Breast epithelium (tissue), 4 donors: ENCODE measurements around the gene IGSF11. TPM values are rescaled to one million over a fixed set of nuclear protein-coding genes. Genes with fewer than 3 reads are reported as not detected.
A peak's percentile ranks its signal among the peaks of the same experiment; 100 is the strongest.

Experiments
- DNase-seq, 2 donors: peaks; one replicate each; pipeline ENCODE4 v3.0.0-alpha.2; 2019; ENCODE audit warnings: low spot score in 2 of 2
- H3K27ac ChIP-seq, 2 donors: fragments of 200-600 bp; sonication (generic) in 1 of 2; one replicate each; pipeline ENCODE4 v1.5.1; 2016 to 2019; ENCODE audit warnings: mild to moderate bottlenecking in 1 of 2
- H3K27me3 ChIP-seq, 2 donors: fragments of 200-600 bp; sonication (generic) in 1 of 2; one replicate each; pipeline versions ENCODE4 v1.5.1 to v1.6.0; 2017 to 2019; ENCODE audit warnings: control low read depth in 1 of 2, mild to moderate bottlenecking in 1 of 2
- H3K36me3 ChIP-seq: fragments of 200-600 bp; one replicate; pipeline ENCODE4 v1.5.1; 2019
- H3K4me1 ChIP-seq, 2 donors: fragments of 200-600 bp; sonication (generic); one replicate each; pipeline ENCODE4 v1.5.1; 2016 to 2019; ENCODE audit warnings: control low read depth in 1 of 2
- H3K4me3 ChIP-seq, 3 donors: fragments of 200-600 bp; sonication (generic); 1 replicate in 2 of 3; 2 replicates in 1 of 3; pipeline ENCODE4 v1.5.1; 2016 to 2019; ENCODE audit warnings: mild to moderate bottlenecking in 3 of 3, moderate library complexity in 2 of 3
- H3K9me3 ChIP-seq, 2 donors: fragments of 200-600 bp; sonication (generic) in 1 of 2; one replicate each; pipeline ENCODE4 v1.5.1; 2016 to 2019; ENCODE audit warnings: control low read depth in 1 of 2
- POLR2A ChIP-seq: fragments of 450-650 bp; IDR thresholded peaks from one replicate; pipeline ENCODE4 v1.6.1; 2016; ENCODE audit warnings: antibody characterized with exemption, mild to moderate bottlenecking, moderate library complexity
- POLR2AphosphoS5 ChIP-seq, 3 donors: sonication (generic); formaldehyde crosslinking; IDR thresholded peaks; one replicate each; pipeline ENCODE4 v1.6.1; 2017; ENCODE audit warnings: antibody characterized with exemption in 3 of 3
- intact Hi-C: fragments of 100-400 bp; cut with DNase I; formaldehyde crosslinking; loops from one replicate; pipeline ENCODE4 v1.15.1; 2023; ENCODE audit warnings: low total_unique reads
- total RNA-seq, 3 donors: library from RNA; depleted of rRNA; stranded (reverse); fragments of >200 nt; gene quantifications; one replicate each; pipeline ENCODE4 v1.1.0, GENCODE V29; 2016
- TF ChIP-seq, protein P1 (sequence below), 3 donors: fragments of 450-650 bp; IDR thresholded peaks; one replicate each; pipeline ENCODE4 v1.5.1; 2016 to 2017; ENCODE audit warnings: antibody characterized with exemption in 3 of 3, mild to moderate bottlenecking in 3 of 3, moderate library complexity in 3 of 3

Gene IGSF11
- total RNA-seq, 3 donors from 2014 or later: under 0.01 to 1.9 (median 1.3) TPM

DNA sequence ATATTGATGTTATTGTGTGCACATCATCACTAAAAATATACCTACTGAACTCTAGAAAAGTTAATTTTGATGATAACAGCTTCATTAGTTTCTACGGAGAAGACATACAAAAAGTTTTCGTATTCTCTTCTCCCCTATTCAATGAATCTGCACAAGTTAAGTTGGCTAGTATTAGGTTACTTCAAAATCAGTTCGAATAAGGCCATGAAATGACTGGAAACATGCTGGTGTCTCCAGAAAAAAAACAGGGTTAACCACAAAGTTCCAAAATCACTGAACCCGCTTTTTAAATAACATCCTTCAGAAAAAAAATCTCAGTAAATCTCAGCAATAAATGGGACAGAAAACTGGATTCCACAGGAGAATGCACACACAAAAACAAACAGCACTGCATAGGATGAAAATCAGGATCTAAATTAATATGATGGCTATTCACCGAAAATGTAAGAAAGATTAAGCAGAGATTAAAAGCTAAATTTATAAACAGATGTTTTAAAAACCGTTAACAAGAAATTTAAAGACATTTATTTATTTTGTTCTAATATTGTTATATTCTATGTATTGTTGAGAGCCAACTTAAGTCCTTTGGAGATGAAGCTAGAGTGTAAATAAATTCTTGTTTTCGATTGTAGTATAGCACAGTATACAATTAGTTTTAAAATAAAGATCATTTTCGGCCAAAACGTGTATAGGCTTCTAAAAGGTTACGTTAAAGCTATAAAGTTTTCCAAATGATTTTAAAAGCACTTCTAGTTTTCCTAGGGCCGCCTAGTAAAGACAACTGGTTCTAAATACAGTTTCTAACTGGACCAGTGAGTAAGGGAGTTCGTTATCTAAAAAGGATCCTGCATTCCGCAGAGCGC is 1.0 kb downstream of the IGSF11 start:
- DNase-seq: no peak
- Histone ChIP-seq H3K27ac (no peak overlapping the region), H3K36me3 (no peaks in the 10 kb centered on the region), H3K9me3 (no peaks in the 10 kb centered on the region), H3K4me1 (no peaks in the 10 kb centered on the region), H3K4me3 (peak overlapping the region in 2 of 3 donors; percentile 61 to 79), H3K27me3 (peaks cover 0 to 7% of the 10 kb centered on the region in 2 donors)
- intact Hi-C loops: no loop called here
- TF ChIP-seq, protein P1, sequence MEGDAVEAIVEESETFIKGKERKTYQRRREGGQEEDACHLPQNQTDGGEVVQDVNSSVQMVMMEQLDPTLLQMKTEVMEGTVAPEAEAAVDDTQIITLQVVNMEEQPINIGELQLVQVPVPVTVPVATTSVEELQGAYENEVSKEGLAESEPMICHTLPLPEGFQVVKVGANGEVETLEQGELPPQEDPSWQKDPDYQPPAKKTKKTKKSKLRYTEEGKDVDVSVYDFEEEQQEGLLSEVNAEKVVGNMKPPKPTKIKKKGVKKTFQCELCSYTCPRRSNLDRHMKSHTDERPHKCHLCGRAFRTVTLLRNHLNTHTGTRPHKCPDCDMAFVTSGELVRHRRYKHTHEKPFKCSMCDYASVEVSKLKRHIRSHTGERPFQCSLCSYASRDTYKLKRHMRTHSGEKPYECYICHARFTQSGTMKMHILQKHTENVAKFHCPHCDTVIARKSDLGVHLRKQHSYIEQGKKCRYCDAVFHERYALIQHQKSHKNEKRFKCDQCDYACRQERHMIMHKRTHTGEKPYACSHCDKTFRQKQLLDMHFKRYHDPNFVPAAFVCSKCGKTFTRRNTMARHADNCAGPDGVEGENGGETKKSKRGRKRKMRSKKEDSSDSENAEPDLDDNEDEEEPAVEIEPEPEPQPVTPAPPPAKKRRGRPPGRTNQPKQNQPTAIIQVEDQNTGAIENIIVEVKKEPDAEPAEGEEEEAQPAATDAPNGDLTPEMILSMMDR (IDR thresholded peaks at IDR 0.05): no peak
- TF ChIP-seq POLR2AphosphoS5 (IDR thresholded peaks at IDR 0.05): no peak
- TF ChIP-seq POLR2A: no peak

- no peak overlapping the region for H3K27ac ChIP-seq
- TF ChIP-seq POLR2AphosphoS5 (IDR thresholded peaks at IDR 0.05) (no peak), POLR2A (no peak)
- TF ChIP-seq, protein P1 (IDR thresholded peaks at IDR 0.05): no peak
- H3K36me3 ChIP-seq: no peaks in the 10 kb centered on the region
- no peaks in the 10 kb centered on the region for H3K4me1 ChIP-seq
- DNase-seq: no peak
- H3K27me3 ChIP-seq: no peaks in the 10 kb centered on the region
- H3K9me3 ChIP-seq: no peaks in the 10 kb centered on the region
- H3K4me3 ChIP-seq: no peak overlapping the region
- intact Hi-C loops: no loop called here
These were observed 9.4 kb downstream of the IGSF11 start for GRCh38 chr3:119025171-119025795.

DNA sequence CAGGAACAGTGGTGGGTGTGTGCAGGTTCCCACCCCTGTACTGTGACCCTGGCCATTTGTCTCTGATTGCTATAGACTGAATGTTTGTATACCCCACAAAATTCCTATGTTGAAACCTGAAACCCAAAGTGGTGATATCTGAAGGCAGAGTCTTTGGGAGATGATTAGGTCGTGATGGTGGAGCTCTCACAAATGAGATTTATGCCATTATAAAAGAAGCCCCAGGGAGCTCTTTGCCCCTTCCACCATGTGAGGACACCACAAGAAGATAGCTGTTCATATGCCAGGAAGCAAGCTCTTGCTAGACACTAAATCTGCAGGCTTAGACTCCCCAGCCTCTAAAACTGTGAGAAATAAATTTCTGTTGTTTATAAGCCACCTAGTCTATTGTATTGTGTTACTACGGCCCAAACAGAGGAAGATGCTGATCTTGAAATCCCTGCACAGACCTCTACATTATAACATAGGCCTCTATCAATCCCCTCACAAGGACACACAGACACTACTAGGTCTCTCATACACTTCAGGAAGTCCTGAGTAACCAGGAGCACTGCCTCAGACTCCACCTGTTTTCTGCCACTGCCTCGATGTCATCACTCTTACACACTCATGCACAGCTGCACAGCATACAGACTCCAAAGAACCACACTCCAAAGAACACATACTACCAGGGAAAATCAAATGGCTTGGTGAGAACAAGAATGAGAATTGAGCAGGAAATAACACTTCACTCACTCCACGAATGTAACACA is 14.7 kb downstream of the IGSF11 start:
- H3K4me1 ChIP-seq: no peaks in the 10 kb centered on the region
- H3K9me3 ChIP-seq: no peaks in the 10 kb centered on the region
- intact Hi-C loops: no loop called here
- no peak for DNase-seq
- H3K4me3 ChIP-seq: no peak overlapping the region
- H3K27ac ChIP-seq: no peak overlapping the region
- H3K27me3 ChIP-seq: no peaks in the 10 kb centered on the region
- no peak for TF ChIP-seq POLR2AphosphoS5 (IDR thresholded peaks at IDR 0.05)
- TF ChIP-seq, protein P1 (IDR thresholded peaks at IDR 0.05): no peak
- no peak for TF ChIP-seq POLR2A
- H3K36me3 ChIP-seq: no peaks in the 10 kb centered on the region

DNA sequence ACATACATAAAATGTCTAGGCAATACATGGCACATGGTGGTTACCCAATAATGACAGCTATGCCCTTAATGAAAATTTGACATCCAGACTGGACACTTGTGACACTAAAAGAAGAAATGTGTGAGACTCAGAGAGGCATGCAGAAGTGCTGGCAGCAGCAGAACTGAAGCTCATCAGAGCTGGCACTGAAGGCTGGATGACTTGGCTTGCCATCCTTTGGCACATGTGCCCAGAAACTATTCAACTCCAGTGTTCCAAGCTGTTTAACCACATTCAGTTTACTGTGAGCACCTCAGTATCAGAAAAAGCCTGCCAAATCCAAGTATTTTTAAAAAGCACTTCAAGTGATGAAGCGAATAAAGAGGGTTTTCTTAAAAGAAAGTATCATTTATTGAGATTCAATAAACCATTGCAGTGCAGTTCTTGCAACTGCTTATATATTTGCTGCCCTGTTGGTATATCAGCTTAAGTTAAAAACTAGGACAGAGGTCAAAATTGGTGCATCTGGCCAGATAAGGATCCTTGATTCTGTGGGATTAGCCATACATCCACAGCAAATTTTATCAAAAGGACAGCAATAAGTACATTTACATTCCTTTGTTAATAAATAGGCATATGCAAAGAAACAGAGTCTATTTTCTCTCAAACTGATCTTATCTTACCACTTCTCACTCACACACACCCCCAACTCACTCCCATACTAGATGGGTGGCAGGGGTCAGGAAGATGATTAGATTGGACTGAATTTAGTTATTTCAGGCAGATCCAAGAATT is 15.8 kb downstream of the IGSF11 start:
- Histone ChIP-seq H3K27me3 (no peaks in the 10 kb centered on the region), H3K4me3 (no peak overlapping the region), H3K9me3 (no peaks in the 10 kb centered on the region), H3K27ac (no peak overlapping the region), H3K36me3 (no peaks in the 10 kb centered on the region), H3K4me1 (no peaks in the 10 kb centered on the region)
- TF ChIP-seq, protein P1 (IDR thresholded peaks at IDR 0.05): no peak
- TF ChIP-seq POLR2A (no peak), POLR2AphosphoS5 (IDR thresholded peaks at IDR 0.05) (no peak)
- intact Hi-C loops: no loop called here
- DNase-seq: peak in 1 of 2 donors; percentile 54
